T-helper 2 cell treated with Interferon-gamma antibody and Interleukin-4, amounts not matched to agents 100 ng/mL and 5 ng/mL, for 36 hours (primary cell): ENCODE data around the gene SNRPB2. TPM values are rescaled to one million over a fixed set of nuclear protein-coding genes. Genes with fewer than 3 reads are reported as not detected.

Experiments
- intact Hi-C: fragments of 100-400 bp; cut with micrococcal nuclease; formaldehyde crosslinking; loops from one replicate; pipeline ENCODE4 v1.15.1; 2023
- total RNA-seq: library from RNA; stranded (reverse); gene quantifications from 2 replicates; pipeline ENCODE4 v1.2.3, GENCODE V29; 2022

The SNRPB2 gene
- total RNA-seq, 1 donor from 2014 or later = 127 TPM

DNA sequence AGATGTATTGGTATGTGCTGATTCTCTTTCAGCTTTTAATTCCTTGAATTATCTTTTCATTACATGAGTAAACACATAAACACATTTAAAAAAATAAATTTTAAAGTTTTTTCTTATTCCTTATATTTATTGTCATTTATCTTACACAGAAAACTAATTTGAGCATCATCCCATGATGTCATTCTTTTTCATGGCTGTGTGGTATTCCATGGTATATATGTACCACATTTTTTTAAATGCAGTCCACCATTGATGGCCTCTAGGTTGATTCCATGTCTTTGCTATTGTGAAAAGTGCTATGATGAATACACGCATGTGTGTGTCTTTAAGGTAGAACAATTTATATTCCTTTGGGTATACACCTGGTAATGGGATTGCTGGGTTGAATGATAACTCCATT is 51.7 kb downstream of the SNRPB2 start:
- intact Hi-C loops = no loop called here

- intact Hi-C loops = no loop called here
Observed at GRCh38 chr20:16785226-16785625, 55.4 kb downstream of the SNRPB2 start.

Other genes starting within 250 kb of the SNRPB2 start
- gene KIF16B, start 156.6 kb upstream of the SNRPB2 start, total RNA-seq = 7.9 and 8.0 TPM in 2 replicates
- gene OTOR, start 18.3 kb downstream of the SNRPB2 start, total RNA-seq = not detected in 2 replicates